ENCODE data around the gene GIT2.

Gene GIT2

GRCh38 chr12:109972821-109973220 is 23.3 kb downstream of the GIT2 start:
- DNase-seq: no peak

DNA sequence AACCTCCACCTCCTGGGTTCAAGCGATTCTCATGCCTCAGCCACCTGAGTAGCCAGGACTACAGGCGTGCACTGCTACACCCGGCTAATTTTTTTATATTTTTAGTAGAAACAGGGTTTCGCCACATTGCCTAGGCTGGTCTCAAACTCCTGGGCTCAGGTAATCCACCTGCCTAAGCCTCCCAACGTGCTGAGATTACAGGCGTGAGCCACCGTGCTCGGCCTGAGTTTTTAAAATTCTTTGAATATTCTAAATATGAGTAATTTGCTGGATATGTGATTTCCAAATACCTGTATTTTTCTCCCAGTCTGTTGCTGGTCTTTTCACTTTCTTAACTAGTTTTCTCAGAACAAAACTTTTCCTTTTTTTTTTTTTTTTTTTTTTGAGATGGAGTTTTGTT is 27.4 kb downstream of the GIT2 start:
- no peak for DNase-seq

DNA sequence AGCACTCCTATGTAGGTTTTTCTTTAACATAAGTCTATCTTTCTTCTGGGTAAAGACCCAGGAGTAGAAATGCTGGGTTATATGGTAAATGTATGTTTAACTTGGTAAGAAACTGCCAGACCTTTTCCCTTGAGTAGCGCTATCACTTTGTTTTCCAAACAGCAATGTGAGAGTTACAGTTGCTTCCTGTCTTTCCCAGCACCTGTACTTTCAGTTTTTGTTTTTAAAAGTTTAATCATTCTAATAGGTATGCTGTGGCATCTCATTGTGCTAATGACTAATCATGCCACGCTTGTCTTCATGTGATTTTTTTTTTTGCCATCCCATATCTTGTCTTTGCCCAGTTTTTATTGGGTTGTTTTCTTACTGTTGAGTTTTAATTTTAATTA is 28.1 kb downstream of the GIT2 start:
- DNase-seq: no peak

- no peak for DNase-seq
Measured at GRCh38 chr12:109967383-109968031, 28.7 kb downstream of the GIT2 start.

DNA sequence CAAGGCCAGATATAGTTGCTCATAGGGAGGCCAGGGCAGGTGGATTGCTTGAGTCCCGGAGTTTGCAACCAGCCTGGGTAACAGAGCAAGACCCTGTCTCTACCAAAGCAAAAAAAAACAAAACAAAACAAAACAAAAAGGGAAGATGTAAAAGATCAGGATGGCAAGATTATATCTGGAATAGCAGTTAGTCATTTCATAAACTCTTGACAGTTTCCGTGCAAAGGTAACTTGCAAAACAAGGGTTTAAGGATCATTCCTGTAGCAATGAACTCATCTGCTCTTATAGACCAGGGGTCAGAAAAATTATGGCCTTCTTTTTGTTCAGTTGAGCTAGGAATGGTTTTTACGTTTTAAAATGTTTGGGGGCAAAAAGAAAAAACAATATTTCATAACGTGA is 29.6 kb downstream of the GIT2 start:
- no peak for DNase-seq

DNA sequence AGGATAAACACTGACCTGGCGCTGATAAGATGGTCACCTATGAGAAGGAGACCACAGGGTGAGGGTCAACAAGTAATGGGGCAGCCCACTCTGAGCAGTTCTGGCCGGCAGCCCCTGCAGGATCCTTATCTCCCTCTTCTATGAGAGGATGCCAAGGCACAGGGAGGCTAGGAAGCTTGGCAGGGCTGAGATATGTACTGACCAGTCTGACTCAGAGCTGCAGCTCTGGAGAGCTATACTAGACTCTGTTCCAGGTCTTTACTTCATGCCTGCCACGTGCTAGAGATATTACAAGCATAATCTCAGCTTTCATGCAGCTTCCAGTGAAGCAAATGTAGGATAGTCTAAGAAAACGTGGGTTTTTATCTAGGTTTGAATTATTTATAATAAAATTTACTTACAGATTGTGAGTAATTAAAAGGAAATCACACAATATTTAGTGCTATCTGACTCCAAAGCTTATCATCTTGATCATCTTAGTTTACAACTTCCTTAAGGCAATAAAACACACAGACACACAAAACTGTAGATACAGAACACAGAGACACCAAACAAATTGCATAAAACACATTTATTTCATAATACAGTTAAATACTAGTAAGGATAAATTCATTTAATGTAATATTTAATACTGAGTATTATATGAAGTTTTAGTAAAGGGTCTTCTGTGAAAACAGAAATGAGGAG is 32.3 kb downstream of the GIT2 start:
- no peak for DNase-seq

DNA sequence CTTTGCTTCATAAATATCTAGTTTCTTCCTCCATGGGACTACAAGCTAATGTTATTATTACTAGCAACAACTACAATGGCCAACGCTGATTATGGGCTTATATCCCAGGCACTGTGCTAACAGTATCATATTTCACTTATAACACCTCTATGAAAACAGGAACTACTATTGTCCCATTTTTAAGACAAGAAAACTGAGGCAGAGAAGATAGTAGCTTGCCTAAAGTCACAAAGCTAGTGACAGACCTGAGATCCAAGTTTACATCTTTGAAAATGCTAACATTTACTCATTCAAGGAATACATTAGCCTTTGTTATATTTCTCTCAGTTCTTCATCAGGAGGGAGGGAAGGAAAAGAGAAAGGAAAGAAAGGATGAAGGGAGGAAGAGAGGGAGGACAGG is 32.8 kb downstream of the GIT2 start:
- no peak for DNase-seq

DNA sequence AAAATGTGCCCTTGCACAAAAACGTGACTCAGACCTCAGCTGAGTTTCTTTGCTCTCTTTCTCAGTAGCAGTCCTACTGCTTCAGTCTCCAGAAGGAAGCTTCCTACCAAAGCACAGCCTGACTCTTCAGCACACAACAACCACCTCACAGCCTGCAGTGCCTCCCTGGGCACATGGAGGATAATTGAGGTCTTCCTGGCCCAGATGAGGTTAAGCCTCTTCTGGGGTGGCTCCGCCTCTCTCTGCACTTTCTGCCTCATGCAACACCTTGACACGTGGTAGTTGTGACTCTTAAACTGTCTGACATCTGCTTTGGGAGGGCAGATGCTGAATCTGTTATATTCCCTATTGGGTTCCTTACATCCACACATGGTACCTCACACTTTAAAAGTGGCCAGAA is 33.8 kb downstream of the GIT2 start:
- no peak for DNase-seq

DNA sequence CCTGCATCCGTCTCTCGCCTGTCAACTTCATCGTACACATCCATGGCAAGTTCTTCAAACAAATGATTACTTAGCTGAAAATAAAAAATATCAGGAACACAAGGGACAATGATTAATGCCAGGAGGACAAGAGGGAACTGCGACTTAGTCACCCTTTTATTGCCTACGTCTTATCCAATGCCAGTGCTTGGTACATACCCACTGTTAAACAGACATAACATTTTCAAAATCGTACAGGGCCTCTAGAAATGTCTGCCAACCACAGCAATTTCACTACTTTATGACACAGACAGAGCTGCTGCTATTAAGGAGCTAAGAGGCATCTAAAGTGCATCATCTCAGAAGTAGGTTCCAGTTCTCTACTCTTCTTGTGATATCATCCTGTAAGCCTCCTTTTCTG is 34.6 kb downstream of the GIT2 start:
- DNase-seq: no peak

GRCh38 chr12:109961201-109961600 is 35.0 kb downstream of the GIT2 start:
- no peak for DNase-seq

- no peak for DNase-seq
Measured at GRCh38 chr12:109959411-109960093, 36.6 kb downstream of the GIT2 start.

GRCh38 chr12:109958374-109958773 is 37.8 kb downstream of the GIT2 start:
- no peak for DNase-seq

GRCh38 chr12:109953656-109954055 is 42.5 kb downstream of the GIT2 start:
- DNase-seq: no peak

DNA sequence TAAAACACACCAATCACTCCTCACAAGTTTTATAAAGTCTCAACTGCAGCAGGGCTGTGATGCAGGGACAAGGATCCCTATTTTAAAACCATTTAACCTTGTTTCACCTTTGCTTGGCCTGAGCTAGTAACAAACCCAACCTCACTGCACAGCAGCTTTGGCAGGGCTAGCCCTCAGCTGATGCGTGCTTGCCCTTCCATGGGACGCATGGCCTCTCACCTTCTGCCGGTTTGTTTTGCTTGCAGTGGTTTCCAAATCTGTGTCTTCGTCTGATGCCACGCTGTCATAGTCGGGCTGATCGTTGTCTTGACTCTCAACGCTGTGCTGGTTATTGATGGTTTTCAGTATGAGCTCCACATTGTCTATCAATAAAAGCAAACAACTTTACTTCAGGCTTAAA is 43.3 kb downstream of the GIT2 start:
- no peak for DNase-seq

DNA sequence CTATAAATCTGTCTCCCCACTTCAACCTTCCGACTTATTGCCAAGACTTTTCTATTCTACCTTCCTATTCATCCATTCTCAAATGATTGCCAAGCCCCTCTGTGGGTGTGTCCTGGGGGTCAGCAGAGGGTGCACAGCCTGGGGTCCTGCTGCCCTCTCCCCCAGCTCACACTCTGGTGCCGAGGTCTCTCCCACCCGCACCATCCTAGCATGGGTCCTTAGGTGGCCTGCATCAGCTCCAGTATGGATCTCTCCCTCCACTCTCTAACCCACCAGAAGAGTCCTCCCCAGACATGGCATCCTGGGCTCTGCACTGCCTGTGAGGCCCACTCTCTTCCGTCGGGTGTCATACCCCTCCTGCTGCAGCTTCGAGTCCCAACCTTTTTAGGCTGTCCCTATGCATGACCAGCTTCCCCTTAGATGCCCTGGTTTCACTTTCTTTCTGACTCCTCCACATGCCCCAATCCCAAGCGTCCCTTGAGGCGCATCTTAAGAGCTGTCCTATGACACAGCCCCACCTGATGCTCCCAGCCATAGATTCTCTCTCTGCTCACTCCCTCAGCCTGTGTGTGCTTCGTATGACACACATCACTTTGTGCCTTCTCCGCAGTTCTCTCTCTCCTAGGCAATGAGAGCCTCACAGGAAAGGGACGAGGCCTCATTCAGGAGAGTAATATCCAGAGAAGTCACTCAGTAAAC is 43.9 kb downstream of the GIT2 start:
- no peak for DNase-seq

GRCh38 chr12:109951751-109952150 is 44.4 kb downstream of the GIT2 start:
- no peak for DNase-seq

- DNase-seq: no peak
Measured at GRCh38 chr12:109951136-109951535, 45.0 kb downstream of the GIT2 start.

GRCh38 chr12:109950625-109951024 is 45.5 kb downstream of the GIT2 start:
- no peak for DNase-seq

DNA sequence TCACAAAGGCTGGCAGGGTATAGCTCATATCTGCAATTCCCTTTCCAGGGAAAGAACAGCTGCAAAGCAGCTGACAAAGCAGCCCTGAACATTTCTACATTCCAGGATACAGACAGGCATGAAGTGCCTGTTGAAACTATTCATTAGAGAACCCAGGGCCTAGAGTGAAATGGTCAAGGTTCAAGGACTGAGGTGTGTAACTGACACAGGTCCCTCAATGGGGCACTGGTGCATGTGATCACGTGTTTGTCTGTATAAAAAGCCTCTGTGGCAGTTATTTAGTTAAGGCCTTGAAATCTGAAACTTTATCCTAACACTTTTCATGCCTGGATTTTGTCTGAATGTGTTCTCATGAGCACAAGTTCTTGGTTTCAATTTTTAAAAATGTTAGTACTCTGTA is 47.1 kb downstream of the GIT2 start:
- no peak for DNase-seq

GRCh38 chr12:109948368-109948767 is 47.8 kb downstream of the GIT2 start:
- no peak for DNase-seq

- no peak for DNase-seq
Measured at GRCh38 chr12:109947521-109947920, 48.6 kb downstream of the GIT2 start.

DNA sequence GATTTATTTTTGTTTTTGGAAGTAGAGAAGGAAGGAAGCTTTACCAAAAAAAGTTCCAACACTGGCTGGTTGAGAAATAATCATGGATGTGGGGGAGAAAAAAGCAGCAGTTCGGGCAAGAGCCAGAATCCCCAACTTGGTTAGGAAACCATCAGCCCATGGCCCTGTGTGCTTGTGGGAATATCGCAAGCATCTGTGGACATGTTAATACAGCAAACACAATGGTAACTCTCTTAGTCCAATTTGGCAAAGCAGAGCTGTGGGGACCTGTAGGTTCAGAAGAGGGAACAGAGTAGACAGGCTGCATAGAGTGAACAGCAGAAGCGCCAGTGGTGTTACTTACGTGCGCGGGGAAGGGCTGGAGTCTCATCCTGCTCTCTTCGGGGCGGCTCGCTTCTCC is 49.3 kb downstream of the GIT2 start:
- no peak for DNase-seq

DNA sequence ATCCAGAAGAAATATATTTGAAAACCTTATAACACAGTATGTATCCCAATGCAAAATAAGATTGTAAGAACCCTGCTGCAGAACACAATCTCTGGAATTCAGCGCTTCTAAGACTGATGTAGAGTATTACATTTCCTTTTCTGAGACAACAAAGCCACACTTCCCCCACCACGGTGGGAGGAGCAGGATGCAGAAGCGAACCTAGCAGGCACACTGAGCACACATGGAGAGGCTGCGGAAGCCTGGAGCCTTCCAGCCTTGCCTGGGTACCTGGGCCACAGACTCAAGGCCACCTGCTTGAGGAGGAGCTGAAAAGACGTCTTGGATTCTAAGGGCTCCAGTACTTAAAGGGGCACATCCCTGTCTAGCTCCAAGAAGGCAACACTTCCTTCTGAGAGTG is 49.7 kb downstream of the GIT2 start:
- DNase-seq: no peak

Measured in NCI-H1105 (cell line).